Urinary bladder (tissue), 4 donors: ENCODE measurements around the gene PHETA2. TPM values are rescaled to one million over a fixed set of nuclear protein-coding genes. Genes with fewer than 3 reads are reported as not detected.

Source experiments
- DNase-seq: peaks from one replicate; pipeline ENCODE4 v3.0.0-alpha.2; 2015; ENCODE audit errors: extremely low spot score
- H3K27ac ChIP-seq: one replicate; pipeline ENCODE4 v1.5.1; 2013; ENCODE audit warnings: low read depth, mild to moderate bottlenecking, moderate library complexity
- H3K36me3 ChIP-seq: one replicate; pipeline ENCODE4 v1.6.1; 2013; ENCODE audit warnings: mild to moderate bottlenecking, moderate library complexity; ENCODE audit not compliant: insufficient read depth
- H3K4me1 ChIP-seq: one replicate; pipeline ENCODE4 v1.6.1; 2013; ENCODE audit warnings: mild to moderate bottlenecking, moderate library complexity; ENCODE audit not compliant: insufficient read depth
- H3K4me3 ChIP-seq: one replicate; pipeline ENCODE4 v1.5.1; 2013; ENCODE audit warnings: low read depth, low read length
- WGBS: extraction: QIAGEN DNeasy Blood & Tissue Kit; methylation state at CpG from one replicate; pipeline ENCODE4 v1.1.7; 2013; 5-methylcytosine and 5-hydroxymethylcytosine counted together
- polyA plus RNA-seq: library from polyadenylated mRNA; stranded (reverse); fragments of 200-250 nt; gene quantifications from one replicate; pipeline ENCODE4 v1.2.3, GENCODE V29; 2013
- total RNA-seq: library from RNA; depleted of rRNA; stranded (reverse); fragments of >200 nt; gene quantifications from one replicate; pipeline ENCODE4 v1.2.3, GENCODE V29; 2014
- donor health status: healthy with polysubstance abuse.
- donor health status: healthy.

The PHETA2 gene
- total RNA-seq (26.0 TPM), polyA plus RNA-seq (17.3 TPM)

GRCh38 chr22:42074132-42074811, at the start of gene PHETA2:
Gene PHETA2, plus strand, starts transcription at chr22:42074248. Its CDS starts 3,046 bp downstream, at chr22:42077294.
- H3K36me3 ChIP-seq: no peaks in the 10 kb centered on the region
- WGBS: under 1% methylated on average over 55 of the region's 55 CpGs
- no peaks in the 10 kb centered on the region for H3K4me1 ChIP-seq
- no peak for DNase-seq
- peak within 1 kb of the TSS; percentile 76 for H3K27ac ChIP-seq
- peak within 1 kb of the TSS; percentile 63 for H3K4me3 ChIP-seq

- DNase-seq: no peak
- H3K36me3 ChIP-seq: no peaks in the 10 kb centered on the region
- H3K4me1 ChIP-seq: no peaks in the 10 kb centered on the region
- WGBS: 29% methylated on average over 1 of the region's 1 CpG
- no peak overlapping the region for H3K27ac ChIP-seq
- H3K4me3 ChIP-seq: no peak overlapping the region
Measured at GRCh38 chr22:42025421-42025820, 48.6 kb upstream of the PHETA2 start.

- Histone ChIP-seq H3K4me1 (no peaks in the 10 kb centered on the region), H3K36me3 (no peaks in the 10 kb centered on the region), H3K27ac (no peak overlapping the region), H3K4me3 (no peak overlapping the region)
- 91% methylated on average over 10 of the region's 10 CpGs for WGBS
- no peak for DNase-seq
Measured at GRCh38 chr22:42026705-42027104, 47.3 kb upstream of the PHETA2 start.

- no peak overlapping the region for H3K4me3 ChIP-seq
- whole genome bisulfite sequencing: 91% methylated on average over 5 of the region's 5 CpGs
- H3K27ac ChIP-seq: no peak overlapping the region
- DNase-seq: no peak
- H3K36me3 ChIP-seq: no peaks in the 10 kb centered on the region
- H3K4me1 ChIP-seq: no peaks in the 10 kb centered on the region
Measured at GRCh38 chr22:42033263-42034181, 40.5 kb upstream of the PHETA2 start.

GRCh38 chr22:42035256-42035655, 38.8 kb upstream of the PHETA2 start:
- H3K36me3 ChIP-seq: no peaks in the 10 kb centered on the region
- WGBS: 84% methylated on average over 8 of the region's 8 CpGs
- H3K4me1 ChIP-seq: no peaks in the 10 kb centered on the region
- H3K27ac ChIP-seq: no peak overlapping the region
- no peak for DNase-seq
- H3K4me3 ChIP-seq: no peak overlapping the region

- WGBS: 93% methylated on average over 5 of the region's 5 CpGs
- no peak overlapping the region for H3K27ac ChIP-seq
- no peak for DNase-seq
- H3K4me1 ChIP-seq: no peaks in the 10 kb centered on the region
- no peaks in the 10 kb centered on the region for H3K36me3 ChIP-seq
- no peak overlapping the region for H3K4me3 ChIP-seq
Measured at GRCh38 chr22:42039271-42039670, 34.8 kb upstream of the PHETA2 start.

- no peak overlapping the region for H3K27ac ChIP-seq
- no peaks in the 10 kb centered on the region for H3K36me3 ChIP-seq
- no peaks in the 10 kb centered on the region for H3K4me1 ChIP-seq
- no peak for DNase-seq
- no peak overlapping the region for H3K4me3 ChIP-seq
Measured at GRCh38 chr22:42041784-42042183, 32.3 kb upstream of the PHETA2 start.

GRCh38 chr22:42050641-42051180, 23.3 kb upstream of the PHETA2 start:
- no peak for DNase-seq
- WGBS: 71% methylated on average over 2 of the region's 2 CpGs

GRCh38 chr22:42052765-42053164, 21.3 kb upstream of the PHETA2 start:
- no peak for DNase-seq
- Histone ChIP-seq H3K36me3 (peaks cover 2% of the 10 kb centered on the region), H3K4me1 (no peaks in the 10 kb centered on the region), H3K4me3 (no peak overlapping the region), H3K27ac (no peak overlapping the region)
- WGBS: 86% methylated on average over 3 of the region's 3 CpGs

More at GRCh38 chr22:42050641-42051180, 23.3 kb upstream of the PHETA2 start:
- H3K36me3 ChIP-seq: peaks cover 2% of the 10 kb centered on the region
- H3K4me3 ChIP-seq: no peak overlapping the region
- H3K4me1 ChIP-seq: no peaks in the 10 kb centered on the region
- H3K27ac ChIP-seq: no peak overlapping the region

- 97% methylated on average over 1 of the region's 1 CpG for WGBS
- Histone ChIP-seq H3K36me3 (no peaks in the 10 kb centered on the region), H3K4me1 (no peaks in the 10 kb centered on the region), H3K27ac (no peak overlapping the region), H3K4me3 (no peak overlapping the region)
- DNase-seq: no peak
Measured at GRCh38 chr22:42056757-42057511, 17.1 kb upstream of the PHETA2 start.

GRCh38 chr22:42060489-42060888, 13.6 kb upstream of the PHETA2 start:
- no peaks in the 10 kb centered on the region for H3K36me3 ChIP-seq
- H3K4me3 ChIP-seq: no peak overlapping the region
- no peak overlapping the region for H3K27ac ChIP-seq
- DNase-seq: no peak
- no peaks in the 10 kb centered on the region for H3K4me1 ChIP-seq
- WGBS: 85% methylated on average over 5 of the region's 5 CpGs

GRCh38 chr22:42061041-42061440, 13.0 kb upstream of the PHETA2 start:
- no peaks in the 10 kb centered on the region for H3K4me1 ChIP-seq
- no peak overlapping the region for H3K4me3 ChIP-seq
- no peak for DNase-seq
- no peak overlapping the region for H3K27ac ChIP-seq
- 92% methylated on average over 7 of the region's 7 CpGs for WGBS
- H3K36me3 ChIP-seq: no peaks in the 10 kb centered on the region

GRCh38 chr22:42062506-42063170, 11.4 kb upstream of the PHETA2 start:
- no peaks in the 10 kb centered on the region for H3K36me3 ChIP-seq
- 87% methylated on average over 10 of the region's 10 CpGs for WGBS

More at GRCh38 chr22:42062506-42063170, 11.4 kb upstream of the PHETA2 start:
- Histone ChIP-seq H3K27ac (no peak overlapping the region), H3K4me1 (no peaks in the 10 kb centered on the region), H3K4me3 (no peak overlapping the region)
- DNase-seq: no peak
